Prostate gland (tissue), 2 donors: ENCODE data around the gene SRP19.

Experiments used
- CTCF ChIP-seq, 4 experiments: fragments of 200-600 bp in 2 of 4; fragments of 450-650 bp in 2 of 4; sonication (generic) in 2 of 4; IDR thresholded peaks; 1 replicate in 3 of 4; 2 replicates in 1 of 4; pipeline ENCODE4 v1.5.1; 2016 to 2019; ENCODE audit warnings: antibody characterized with exemption in 4 of 4, mild to moderate bottlenecking in 2 of 4, moderate library complexity in 2 of 4
- POLR2A ChIP-seq: fragments of 450-650 bp; IDR thresholded peaks from one replicate; pipeline ENCODE4 v1.6.1; 2016; ENCODE audit warnings: antibody characterized with exemption, mild to moderate bottlenecking

GRCh38 chr5:112869948-112870347 lies 8.9 kb downstream of the SRP19 start:
- no peak for TF ChIP-seq POLR2A
- no peak for TF ChIP-seq CTCF (IDR thresholded peaks at IDR 0.05)
